NCI-H524 (cell line): ENCODE measurements around the gene RPS6KB2.
"Not testable (repeated sequence)": the region's sequence is repeated elsewhere in the genome, so short reads cannot be mapped to it uniquely, and the experiment has no call there.

Experiments used
- DNase-seq, 2 experiments: peaks; one replicate each; lab custom pipeline; 2025; lab: John Stamatoyannopoulos, UW

RPS6KB2 gene

DNA sequence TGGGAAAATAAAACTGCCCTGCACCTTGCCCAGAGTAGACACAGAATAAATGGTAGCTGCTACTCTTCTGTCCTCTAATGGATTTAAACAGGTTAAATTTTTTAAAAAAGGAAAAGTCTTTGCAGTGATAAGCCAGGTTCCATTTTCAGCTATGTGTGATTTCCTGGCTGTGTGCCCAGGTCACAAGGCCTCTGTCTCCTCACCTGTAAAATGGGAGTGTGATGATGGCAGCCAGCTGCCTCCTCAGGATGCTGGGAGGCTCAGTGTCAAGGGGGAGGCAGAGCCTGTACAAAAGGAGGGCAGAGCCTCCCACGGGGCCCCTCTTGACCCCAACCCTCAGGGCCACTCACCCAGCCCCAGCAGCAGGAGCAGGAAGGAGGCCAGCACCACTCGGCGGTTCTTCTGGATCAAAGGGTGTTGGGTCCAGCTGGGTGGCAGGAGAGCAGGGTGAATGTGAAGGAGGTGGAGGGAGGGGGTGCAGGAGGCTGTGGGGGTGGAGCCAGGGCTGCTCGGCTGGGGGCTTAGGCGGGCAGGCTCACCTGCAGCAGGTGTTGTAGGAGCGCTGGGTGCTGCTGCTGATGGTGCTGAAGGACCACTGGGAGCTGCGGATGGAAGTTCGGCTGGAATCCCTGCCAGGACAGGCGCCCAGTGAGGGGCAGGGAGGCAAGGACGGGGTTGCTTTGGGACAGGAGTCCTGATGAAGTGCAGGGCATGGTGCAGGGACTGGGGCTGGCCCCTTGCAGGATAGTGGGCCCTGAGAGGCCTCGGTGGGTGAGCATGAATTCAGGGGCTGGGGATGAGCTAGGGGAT is 38.9 kb downstream of the RPS6KB2 start:
- DNase-seq = no peak

DNA sequence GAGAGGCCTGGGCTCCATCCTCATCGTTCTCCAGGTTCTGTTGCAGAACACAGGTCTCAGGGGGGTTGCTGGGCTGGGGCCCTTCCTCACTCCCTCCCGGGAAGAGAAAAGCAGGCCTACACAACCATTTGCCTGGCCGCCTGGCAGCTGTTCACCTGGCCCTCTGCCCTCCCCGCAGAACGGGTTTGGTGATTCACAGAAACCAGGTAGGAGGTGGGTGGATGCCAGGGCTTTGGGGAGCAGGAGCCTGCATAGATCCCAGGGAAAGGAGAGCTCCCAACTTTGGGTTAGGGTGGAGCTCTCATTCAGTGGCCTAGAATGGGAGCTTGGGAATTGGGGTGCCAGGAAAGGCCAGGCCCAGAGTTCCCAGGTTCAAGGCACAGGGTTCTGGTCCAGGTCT is 39.8 kb downstream of the RPS6KB2 start:
- no peak for DNase-seq

DNA sequence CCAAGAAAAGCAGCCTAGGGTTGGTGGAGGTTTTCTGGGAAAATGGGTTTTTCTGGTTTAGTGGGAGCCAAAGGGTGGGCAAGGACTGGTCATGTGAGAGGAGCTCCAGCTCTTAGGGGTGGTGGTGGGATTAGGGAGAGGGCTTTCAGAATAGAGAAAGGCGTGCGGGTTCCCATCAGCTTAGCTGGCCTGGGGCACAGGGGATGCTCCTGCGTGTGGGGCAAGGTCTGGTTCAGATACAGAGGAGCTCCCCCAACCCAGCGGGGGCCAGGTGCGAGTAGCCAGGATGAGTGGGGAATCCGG is 40.1 kb downstream of the RPS6KB2 start:
- DNase-seq = no peak

DNA sequence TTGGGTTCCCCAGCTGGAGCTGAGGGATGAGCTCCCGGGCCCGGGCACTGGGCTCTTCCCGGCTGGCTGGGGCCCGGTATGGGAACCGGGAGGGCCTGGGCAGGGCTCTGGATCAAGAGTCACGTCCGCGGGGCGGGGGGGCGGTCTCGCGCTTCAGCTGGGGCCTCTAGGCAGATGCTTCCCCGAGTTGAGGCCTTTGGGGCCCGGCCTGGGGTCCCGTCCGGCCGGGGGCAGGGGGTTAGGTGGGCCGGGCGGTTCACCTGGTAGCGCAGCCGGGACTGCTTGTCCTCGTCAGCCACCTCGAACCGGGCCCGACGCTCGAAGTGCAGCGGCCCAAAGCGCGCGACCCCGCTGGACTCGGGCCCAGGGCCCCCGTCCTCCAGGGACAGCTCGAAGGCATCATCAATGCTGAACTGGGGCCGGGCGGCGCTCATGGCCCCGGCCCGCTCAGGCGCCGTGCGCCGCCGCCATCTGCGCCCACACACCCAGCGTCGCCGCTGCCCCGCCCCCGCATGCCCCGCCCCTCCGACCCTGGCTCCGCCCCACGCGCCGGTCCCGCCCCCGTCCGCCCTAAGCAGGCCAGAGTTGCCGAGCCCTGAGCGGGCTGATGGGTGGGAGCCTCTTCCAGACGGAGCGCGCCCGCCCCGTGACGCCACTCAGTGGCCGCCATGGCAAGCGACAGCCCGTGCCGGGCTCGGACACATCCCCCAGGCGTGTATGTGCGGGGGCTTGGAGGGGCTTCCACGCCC is 40.6 kb downstream of the RPS6KB2 start, which contains the start of gene TMEM134:
TSS of gene TMEM134 (minus strand) at position 493 of the 749 bp plus-strand sequence. CDS start at position 434, 59 bp downstream.
- peak; percentile 71 to 88 for DNase-seq

DNA sequence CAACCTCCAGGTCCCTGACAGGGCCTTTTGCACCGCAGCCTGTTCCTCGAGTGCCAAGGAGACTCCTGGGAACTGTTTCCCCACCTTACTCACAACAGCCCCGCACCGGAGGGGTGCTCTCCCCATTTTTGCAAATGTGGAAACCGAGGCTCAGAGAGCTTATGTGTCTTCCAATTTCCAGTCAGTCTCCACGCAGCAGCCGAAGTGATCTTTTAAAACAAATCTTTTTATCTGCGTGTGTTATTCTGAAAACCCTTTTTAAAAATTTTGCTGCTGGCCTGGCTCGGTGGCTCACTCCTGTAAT is 41.2 kb downstream of the RPS6KB2 start:
- DNase-seq = no peak

DNA sequence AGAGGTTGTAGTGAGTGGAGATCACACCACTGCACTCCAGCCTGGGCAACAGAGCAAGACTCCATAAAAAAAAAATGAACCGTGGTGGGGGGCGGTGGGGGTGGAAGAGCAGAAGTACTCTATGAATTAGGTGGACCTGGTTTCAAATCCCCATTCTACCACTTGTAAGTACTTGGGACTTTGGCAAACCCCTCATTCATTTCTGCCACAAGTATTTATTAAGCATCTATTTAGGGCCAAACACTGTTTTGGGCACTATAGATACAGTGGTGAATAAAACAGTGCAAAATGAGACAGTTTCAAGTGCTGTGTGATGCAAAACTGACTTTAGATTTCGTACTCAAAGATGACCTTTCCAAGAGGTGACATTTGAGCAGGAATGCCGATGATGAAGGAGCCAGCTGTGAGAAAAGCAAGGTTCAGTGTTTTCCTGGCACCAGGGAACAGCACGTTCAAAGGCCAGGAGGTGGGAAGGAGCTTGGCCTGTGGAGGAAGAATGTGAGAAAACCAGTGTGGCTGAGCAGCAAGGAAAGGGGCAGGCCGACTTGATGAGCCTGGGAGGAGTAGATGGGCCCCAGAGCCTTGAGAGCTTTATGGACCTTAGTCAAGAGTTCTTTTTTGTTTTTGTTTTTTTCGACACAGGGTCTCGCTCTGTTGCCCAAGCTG is 42.2 kb downstream of the RPS6KB2 start:
- DNase-seq = no peak

DNA sequence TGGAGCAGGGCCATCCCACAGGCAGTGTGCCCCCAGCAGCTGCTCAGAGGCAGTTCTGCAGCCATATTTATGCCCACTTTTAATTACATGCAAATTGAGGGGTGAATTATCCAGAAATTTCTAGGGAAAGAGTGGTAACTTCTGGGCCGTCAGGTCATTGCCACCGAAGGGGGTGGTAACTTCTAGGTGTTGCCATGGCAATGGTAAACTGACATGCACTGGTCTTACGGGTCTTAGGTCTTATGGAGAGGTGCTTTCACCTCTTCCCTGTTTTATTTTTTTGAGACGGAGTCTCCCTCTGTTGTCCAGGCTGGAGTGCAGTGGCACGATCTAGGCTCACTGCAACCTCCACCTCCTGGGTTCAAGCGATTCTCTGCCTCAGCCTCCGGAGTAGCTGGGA is 44.6 kb downstream of the RPS6KB2 start:
- DNase-seq = no peak

DNA sequence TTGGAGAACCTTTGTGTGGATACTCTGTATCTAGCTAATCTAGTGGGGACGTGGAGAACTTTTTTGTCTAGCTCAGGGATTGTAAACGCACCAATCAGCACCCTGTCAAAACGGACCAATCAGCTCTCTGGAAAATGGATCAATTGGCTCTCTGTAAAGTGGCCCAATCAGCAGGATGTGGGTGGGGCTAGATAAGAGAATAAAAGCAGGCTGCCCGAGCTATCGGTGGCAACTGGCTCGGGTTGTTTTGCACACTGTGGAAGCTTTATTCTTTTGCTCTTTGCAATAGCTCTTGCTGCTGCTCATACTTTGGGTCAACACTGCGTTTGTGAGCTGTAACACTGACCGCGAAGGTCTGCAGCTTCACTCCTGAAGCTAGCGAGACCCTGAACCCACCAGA is 48.4 kb downstream of the RPS6KB2 start:
- DNase-seq = not testable (repeated sequence)

DNA sequence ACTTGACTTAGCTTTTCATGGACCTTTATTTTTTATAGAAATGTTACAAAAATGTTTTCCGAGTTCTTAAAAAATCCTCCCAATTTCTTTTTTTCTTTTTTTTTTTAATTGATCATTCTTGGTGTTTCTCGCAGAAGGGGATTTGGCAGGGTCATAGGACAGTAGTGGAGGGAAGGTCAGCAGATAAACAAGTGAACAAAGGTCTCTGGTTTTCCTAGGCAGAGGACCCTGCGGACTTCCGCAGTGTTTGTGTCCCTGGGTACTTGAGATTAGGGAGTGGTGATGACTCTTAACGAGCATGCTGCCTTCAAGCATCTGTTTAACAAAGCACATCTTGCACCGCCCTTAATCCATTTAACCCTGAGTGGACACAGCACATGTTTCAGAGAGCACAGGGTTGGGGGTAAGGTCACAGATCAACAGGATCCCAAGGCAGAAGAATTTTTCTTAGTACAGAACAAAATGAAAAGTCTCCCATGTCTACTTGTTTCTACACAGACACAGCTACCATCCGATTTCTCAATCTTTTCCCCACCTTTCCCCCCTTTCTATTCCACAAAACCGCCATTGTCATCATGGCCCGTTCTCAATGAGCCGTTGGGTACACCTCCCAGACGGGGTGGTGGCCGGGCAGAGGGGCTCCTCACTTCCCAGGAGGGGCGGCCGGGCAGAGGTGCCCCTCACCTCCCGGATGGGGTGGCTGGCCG is 49.2 kb downstream of the RPS6KB2 start:
- DNase-seq = not testable (repeated sequence)

DNA sequence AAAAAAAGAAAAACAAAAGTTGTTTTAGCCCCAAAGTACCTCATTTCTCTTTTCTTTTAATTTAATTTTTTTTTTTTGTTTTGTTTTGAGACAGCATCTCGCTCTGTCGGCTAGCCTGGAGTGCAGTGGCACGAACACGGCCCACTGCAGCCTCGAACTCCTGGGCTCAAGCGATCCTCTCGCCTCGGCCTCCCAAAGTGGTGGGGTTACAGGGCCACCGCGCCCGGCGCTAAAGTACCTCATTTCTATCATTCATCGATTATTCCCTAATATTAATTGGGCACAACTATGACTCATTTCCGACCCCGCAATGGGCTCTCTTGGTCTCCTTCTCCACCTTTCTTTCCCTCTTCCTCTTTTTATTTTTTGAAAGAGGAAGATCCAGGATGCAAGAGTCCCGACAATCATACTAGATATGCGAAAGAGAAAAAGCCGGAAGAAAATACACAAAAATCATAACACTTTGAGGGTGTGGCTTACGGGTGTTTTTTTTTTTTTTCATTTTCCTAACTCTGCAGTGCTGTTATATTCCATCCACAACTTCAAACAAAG is 54.1 kb downstream of the RPS6KB2 start:
- no peak for DNase-seq

DNA sequence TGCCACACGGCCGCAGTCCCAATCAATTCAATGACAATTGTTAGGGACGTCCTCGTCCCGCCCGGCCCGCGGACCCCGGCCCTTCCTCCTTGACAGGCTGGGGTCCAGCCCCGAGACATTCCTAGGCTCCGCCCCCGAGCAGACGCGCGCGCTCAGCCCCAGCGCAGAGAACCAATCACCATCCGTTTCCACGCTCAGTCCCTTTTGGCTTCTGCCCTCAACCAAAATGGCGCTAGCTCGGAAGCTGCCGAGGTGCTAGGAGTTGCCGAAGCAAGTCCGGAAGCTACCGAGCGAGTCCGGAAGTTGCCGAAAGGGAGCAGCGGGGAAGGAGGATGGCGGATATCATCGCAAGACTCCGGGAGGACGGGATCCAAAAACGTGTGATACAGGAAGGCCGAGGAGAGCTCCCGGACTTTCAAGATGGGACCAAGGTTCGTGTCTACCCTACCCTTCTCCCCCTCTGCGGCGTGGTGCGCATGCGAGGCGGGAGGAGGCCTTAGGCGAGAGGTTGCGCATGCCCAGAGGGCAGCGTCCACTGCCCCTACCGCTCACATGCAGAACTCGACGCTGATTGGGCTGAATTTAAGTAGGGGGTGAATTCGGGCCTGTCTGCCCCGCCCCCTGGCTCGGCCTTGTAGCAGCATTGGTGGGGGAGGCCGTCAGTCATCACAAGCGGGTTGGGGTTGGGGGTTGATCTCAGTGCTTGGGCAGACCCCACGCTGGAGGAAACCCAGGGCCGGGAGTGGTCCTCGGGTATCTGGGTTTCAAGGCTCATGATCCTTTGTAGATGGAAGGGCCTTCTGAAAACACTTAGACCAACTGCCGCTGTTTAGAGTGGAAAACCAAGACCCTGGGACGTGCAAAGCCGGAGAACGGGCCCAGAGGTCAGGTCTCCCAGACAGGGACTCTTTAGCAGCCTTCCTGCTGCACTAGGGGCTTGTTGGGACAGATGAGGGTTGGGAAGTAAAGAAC is 54.8 kb downstream of the RPS6KB2 start, which contains the start of gene AIP:
TSS of gene AIP (plus strand) at position 200 of the 972 bp plus-strand sequence. CDS start at position 333, 133 bp downstream.
- DNase-seq = peak; percentile 94 to 96

DNA sequence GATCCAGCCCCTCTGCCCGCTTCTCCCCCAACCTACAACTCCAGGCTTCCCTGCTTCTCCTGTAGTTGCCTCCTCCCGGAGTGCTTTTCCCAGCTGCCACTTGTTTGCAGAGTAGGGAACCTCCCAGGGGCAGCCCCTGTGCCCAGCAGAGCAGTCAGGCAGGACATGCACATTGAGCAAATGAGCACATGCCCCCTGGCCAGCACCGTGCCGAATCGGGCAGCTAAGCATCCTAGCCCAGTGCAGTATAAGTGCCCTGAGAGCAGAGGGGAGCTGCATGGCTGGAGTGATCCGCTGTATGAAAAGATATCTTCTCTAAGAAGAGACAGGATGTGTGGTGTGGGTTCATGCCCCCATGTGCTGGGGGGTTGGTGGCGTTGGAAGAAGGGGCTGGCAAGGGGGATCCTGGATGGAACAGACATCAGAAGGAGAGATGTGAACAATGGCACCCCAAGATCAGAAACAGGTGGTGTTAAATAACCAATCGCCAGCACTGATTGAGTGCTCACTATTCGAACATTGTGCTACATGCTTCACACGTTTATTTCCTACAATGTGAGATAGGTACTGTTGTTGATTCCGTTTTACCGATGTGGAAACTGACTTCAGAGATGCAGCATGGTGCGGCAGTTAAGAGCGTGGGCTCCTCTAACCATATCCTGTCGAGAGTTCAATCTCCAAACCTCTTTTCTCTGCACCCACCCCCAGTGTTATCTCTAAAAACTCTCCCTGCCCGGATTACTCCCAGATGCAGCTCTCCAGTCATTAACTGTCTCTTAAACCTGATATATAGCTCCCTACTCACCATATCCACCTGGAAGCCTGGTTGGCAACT is 55.8 kb downstream of the RPS6KB2 start:
- no peak for DNase-seq

DNA sequence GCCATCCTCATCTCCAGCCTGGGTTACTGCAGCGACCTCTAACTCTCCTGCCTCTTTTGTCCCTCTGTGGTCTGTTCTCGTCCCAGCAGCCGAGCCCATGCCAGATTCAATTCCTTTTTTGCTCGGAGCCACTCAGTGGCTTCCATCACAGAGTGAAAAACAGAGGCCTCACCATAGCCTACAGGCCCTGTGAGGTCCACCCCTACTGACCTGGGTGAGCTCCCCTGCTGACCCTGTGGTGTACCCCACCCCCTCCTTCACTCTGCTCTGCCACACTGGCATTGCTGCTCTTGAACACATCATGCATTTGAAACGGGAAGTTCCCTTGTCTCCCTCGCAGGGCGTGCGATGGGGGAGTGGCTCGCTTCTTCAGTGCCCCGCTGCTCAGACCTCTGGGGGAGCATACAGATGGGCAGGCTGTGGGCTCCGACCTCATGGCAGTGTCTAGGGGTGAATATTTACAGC is 56.6 kb downstream of the RPS6KB2 start:
- no peak for DNase-seq
